PC-9 (cell line): ENCODE measurements around the gene CDYL2.

ENCODE experiments used
- EZH2 ChIP-seq: fragments of 200-600 bp; sonication (generic); IDR thresholded peaks from 2 replicates; pipeline ENCODE4 v1.8.0; 2017; ENCODE audit warnings: antibody characterized with exemption, low read depth
- TF ChIP-seq, protein P1 (sequence below): fragments of 200-600 bp; sonication (generic); conservative IDR thresholded peaks from 2 replicates; pipeline ENCODE4 v1.6.1; 2017; ENCODE audit warnings: mixed run types, antibody characterized with exemption, mild to moderate bottlenecking, moderate library complexity

GRCh38 chr16:80692270-80692669 lies 112.1 kb downstream of the CDYL2 start:
- TF ChIP-seq, protein P1, sequence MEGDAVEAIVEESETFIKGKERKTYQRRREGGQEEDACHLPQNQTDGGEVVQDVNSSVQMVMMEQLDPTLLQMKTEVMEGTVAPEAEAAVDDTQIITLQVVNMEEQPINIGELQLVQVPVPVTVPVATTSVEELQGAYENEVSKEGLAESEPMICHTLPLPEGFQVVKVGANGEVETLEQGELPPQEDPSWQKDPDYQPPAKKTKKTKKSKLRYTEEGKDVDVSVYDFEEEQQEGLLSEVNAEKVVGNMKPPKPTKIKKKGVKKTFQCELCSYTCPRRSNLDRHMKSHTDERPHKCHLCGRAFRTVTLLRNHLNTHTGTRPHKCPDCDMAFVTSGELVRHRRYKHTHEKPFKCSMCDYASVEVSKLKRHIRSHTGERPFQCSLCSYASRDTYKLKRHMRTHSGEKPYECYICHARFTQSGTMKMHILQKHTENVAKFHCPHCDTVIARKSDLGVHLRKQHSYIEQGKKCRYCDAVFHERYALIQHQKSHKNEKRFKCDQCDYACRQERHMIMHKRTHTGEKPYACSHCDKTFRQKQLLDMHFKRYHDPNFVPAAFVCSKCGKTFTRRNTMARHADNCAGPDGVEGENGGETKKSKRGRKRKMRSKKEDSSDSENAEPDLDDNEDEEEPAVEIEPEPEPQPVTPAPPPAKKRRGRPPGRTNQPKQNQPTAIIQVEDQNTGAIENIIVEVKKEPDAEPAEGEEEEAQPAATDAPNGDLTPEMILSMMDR: no peak
- no peak for TF ChIP-seq EZH2
